Measurements from ENCODE around the gene WDR4.
"Not testable (repeated sequence)": the region's sequence is repeated elsewhere in the genome, so short reads cannot be mapped to it uniquely, and the experiment has no call there.

The WDR4 gene

GRCh38 chr21:42815217-42815616, 64.1 kb downstream of the WDR4 start:
- DNase-seq (ENCODE audit: low spot score), result no peak

DNA sequence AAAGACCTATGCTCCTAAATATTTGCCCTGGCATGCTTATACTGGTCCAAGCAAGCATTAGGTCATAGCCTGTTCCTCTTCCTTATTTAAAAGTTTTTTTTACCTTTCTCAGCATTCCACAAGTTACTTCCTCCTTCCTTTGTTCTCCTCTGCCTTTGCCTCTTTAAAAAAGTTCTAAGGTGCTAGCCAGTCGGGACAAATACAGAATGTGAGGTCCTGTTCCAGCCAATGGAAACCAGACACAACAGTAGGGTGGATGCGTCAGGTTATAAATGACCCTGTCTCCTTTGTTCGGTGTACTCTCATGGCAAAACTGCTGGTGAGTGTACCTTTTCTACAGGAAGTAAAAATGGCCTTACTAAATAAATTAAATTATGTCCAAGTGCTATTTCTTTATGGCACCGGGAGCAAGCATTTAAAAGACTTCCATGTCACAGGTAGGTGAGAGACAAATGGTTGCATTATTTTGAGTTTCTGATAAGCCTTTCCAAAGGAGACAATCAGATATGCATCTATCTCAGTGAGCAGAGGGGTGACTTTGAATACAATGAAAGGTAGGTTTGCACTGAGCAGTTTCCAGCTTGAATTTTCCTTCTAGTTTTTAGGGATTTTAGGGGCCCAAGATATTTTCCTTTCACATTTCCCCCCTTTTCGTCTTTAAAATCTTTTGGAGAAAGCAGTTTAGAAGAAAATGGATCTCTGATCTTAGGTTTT, 66.7 kb downstream of the WDR4 start:
- DNase-seq (ENCODE audit: low spot score), result not testable (repeated sequence)

DNA sequence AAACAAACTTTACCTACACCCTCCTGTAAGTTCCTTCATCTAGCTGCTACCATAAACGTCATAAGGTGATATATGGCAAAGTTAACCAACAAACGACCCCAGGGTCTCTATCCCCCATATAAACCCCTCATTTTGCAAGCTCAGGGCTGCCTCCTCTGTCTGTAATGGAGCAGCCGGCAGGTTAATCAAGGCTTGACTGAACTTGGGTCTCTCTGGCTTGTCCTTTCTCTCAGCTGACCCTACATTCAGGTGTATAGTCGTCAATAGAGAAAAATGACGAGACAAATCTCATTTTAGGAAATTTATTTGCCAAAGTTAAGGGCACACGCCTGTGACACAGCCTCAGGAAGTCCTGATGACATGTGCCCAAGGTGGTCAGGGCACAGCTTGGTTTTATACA, 67.4 kb downstream of the WDR4 start:
- DNase-seq (ENCODE audit: low spot score), result no peak

DNA sequence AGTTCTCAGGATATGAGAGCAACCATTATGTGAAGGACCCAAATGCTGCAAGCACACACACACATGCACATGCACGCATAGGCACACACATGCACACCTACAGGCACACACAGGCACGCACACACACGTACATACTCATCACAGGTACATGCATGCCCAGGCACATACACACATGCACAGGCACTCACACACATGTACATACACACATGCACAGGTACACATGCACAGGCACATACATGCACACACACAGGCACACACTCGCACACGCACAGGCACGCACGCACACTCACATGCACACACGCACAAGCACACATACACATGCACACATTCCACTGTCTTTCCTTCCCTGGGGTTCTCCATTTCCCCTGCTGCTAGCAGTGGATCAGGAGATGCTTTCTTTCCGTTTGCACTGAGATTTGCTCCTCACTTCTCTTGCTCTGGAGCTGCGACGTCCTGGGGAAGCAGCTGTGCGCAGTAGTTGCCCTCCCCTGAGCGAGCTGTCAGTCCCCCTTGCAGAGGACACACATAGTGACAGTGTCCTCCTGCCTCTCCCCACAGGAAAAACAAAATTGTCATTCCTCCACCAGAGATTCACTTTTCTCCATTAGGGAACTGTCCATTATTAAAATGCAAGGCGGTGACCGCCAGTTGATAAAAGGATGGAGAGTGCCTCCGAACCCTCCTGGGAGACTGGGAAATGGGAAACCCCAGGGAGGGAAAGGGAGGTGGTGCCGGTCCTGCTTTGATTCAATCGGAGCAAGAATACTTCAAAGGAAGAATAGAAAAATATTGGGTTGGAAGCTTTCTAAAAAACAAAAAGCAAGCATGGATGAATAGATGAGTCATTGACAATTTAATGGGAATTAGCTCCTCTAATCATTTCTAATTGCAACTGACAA, 69.5 kb downstream of the WDR4 start:
- no peak for DNase-seq (ENCODE audit: low spot score)

DNA sequence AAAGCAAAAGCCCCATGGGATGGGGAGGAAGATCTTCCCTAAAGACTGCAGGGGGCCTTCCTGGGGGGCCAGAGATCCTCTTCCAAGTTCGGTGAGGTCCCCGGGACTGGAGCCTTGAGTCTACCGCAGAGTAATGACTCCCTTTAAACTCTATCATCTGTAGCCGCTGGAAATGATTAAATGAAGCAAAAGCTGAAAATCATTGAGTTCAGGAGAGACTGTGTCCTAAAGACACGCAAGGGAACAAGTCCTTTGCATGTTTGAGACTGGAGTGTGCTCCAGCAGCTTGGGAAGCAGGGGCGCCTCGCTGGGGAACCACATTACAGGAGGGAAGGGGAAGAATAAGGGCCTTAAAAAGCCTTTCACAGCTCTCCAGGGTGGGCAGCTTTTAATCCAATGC, 70.2 kb downstream of the WDR4 start:
- no peak for DNase-seq (ENCODE audit: low spot score)

DNA sequence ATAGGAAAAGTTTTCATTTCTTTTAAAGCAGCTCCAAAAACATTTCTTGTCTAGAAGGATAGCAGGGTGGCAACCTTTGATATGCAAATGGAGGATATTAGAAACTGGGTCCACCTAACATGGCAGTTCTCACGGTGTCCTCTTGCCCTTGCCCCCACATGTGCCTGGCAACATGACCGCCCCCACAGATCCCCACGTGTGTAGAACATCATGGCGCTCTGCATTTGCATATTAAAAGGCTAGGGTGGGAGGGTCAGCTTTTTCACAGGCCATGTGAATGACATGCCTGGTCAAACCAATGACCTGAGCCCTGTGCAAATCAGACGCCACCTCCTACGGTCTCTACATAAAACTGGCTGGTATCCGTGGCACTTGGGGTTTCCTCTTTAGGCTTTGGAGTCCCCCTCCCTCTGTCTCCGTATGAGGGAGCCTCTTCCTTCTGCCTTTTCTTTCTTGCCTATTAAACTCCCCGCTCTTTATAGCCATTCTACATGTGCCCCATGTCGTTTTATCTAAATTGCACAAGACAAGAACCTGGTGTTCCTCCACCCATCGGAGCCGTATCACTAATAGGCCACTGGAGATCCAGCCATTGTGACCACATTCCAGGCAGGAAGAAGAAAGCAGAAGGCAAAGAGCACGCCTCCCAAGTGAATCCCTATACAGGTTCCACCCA, 71.3 kb downstream of the WDR4 start:
- DNase-seq (ENCODE audit: low spot score), result no peak

- not testable (repeated sequence) for DNase-seq (ENCODE audit: low spot score)
These were observed 71.9 kb downstream of the WDR4 start for GRCh38 chr21:42807293-42807895.

DNA sequence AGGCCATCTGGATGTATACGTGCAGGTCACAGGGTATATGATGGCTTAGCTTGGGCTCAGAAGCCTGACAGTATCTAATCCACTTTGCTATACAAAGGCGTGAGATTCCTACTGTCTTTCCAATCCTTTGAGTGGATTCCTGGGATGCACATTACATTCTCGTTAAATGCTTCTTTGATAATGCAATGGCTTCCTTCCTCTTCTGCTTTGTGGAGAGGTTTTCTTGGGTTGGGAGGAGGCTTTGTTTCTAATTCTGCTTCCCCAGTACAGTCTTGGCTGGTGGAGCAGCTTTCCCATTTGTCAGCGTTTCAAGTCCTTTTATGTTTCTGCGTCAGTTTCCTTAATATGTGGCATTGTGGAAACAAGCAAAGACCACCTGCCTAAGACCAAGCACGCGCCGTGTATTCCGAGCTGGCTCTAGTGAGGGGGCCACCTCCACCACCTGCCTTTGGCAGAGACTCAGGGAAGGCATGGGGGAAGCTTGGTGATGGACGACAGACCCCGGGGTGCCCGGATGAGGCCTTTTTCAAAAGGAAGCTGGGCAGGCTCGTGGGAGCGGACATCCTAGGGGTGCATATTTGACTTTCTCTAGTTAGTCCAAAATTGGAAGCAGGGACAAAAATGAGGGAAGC, 72.7 kb downstream of the WDR4 start:
- no peak for DNase-seq (ENCODE audit: low spot score)

DNA sequence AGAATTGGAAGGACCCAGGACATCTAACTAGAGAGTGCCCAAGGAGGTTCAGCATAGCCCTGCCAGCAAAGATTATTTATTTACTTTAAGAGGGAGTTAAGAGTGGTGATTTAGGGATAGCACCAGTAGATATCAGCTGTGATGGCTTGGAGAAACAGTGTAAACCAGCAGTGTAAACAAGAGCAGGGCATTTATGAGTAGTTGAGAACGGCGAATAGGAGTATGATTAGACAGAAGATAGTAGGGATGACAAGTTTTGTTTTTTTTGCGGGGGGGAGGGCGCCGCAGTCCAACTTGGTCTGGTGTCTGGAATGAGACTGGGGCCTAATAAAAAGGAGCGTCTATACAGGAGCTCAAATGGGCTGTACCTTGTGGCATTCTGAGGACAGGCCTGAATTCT, 77.7 kb downstream of the WDR4 start:
- DNase-seq (ENCODE audit: low spot score), result not testable (repeated sequence)

DNA sequence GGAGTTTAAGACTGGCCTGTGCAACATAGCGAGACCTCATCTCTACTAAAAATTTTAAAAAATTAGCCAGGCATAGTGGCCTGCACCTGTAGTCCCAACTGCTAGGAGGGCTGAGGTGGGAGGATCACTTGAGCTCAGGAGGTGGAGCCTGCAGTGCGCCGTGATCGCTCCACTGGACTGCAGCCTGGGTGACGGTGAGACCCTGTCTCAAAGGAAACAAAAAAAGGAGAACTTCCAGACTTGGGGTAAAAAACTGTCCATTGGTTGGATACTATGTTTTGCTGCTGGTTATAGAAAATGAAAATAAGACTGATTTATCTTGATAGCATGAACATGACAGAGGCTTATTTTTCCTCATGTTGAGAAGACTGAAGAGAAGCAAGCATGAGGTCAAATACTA, 79.4 kb downstream of the WDR4 start:
- no peak for DNase-seq (ENCODE audit: low spot score)

DNA sequence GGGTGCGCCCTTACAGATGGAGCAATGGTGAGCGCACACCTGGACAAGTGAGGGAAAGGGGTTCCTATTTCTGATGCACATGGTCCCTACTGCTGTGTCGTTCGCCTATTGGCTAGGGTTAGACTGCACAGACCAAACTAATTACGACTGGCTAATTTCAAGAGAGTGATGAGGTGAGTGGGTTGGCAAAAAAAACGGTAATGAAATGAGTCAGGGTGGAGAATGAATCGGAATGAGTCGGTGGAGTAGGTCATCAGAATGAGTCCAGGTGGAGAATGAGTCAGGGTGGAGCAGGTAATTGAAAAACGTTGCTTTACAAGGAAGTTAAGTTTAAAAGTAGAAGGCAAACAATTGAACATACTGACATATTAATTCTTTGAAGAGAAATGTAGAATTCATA, 79.8 kb downstream of the WDR4 start:
- no peak for DNase-seq (ENCODE audit: low spot score)
